GM18499 (cell line): Measurements from ENCODE around the gene MYO3B.
"Not testable (repeated sequence)": the region's sequence is repeated elsewhere in the genome, so short reads cannot be mapped to it uniquely, and the experiment has no call there.

Source experiments
- ATAC-seq: cut with Tn5 transposase; IDR thresholded peaks from one replicate; pipeline ENCODE4 v1.9.1; 2021; ENCODE audit warnings: moderate number of reproducible peaks; ENCODE audit not compliant: insufficient read depth, unreplicated experiment

The MYO3B gene

GRCh38 chr2:170254293-170254732 is 76.4 kb downstream of the MYO3B start:
- no peak for ATAC-seq

GRCh38 chr2:170255137-170255536 is 77.2 kb downstream of the MYO3B start:
- ATAC-seq: no peak

- no peak for ATAC-seq
Observed at GRCh38 chr2:170255971-170256370, 78.0 kb downstream of the MYO3B start.

GRCh38 chr2:170258382-170258781 is 80.4 kb downstream of the MYO3B start:
- no peak for ATAC-seq

GRCh38 chr2:170260188-170260587 is 82.2 kb downstream of the MYO3B start:
- ATAC-seq: no peak

- ATAC-seq: no peak
Observed at GRCh38 chr2:170261566-170261965, 83.6 kb downstream of the MYO3B start.

GRCh38 chr2:170262343-170262742 is 84.4 kb downstream of the MYO3B start:
- no peak for ATAC-seq

- no peak for ATAC-seq
Observed at GRCh38 chr2:170262806-170263205, 84.9 kb downstream of the MYO3B start.

GRCh38 chr2:170263728-170264521 is 86.0 kb downstream of the MYO3B start:
- not testable (repeated sequence) for ATAC-seq

GRCh38 chr2:170264522-170264860 is 86.5 kb downstream of the MYO3B start:
- no peak for ATAC-seq

GRCh38 chr2:170264865-170265264 is 86.9 kb downstream of the MYO3B start:
- ATAC-seq: no peak

GRCh38 chr2:170265321-170265720 is 87.4 kb downstream of the MYO3B start:
- no peak for ATAC-seq

GRCh38 chr2:170266358-170266757 is 88.4 kb downstream of the MYO3B start:
- ATAC-seq: no peak

GRCh38 chr2:170267071-170267470 is 89.1 kb downstream of the MYO3B start:
- no peak for ATAC-seq

- no peak for ATAC-seq
Observed at GRCh38 chr2:170270278-170270864, 92.4 kb downstream of the MYO3B start.

GRCh38 chr2:170271340-170271739 is 93.4 kb downstream of the MYO3B start:
- ATAC-seq: no peak

- no peak for ATAC-seq
Observed at GRCh38 chr2:170276056-170276455, 98.1 kb downstream of the MYO3B start.

GRCh38 chr2:170276925-170277629 is 99.1 kb downstream of the MYO3B start:
- no peak for ATAC-seq

- ATAC-seq: no peak
Observed at GRCh38 chr2:170277951-170278350, 100.0 kb downstream of the MYO3B start.

GRCh38 chr2:170279615-170280014 is 101.7 kb downstream of the MYO3B start:
- ATAC-seq: not testable (repeated sequence)

GRCh38 chr2:170282851-170283250 is 104.9 kb downstream of the MYO3B start:
- ATAC-seq: no peak
